ENCODE results near the gene BANK1.

GRCh38 chr4:101993842-101994775 is 203.6 kb downstream of the BANK1 start:
- TF ChIP-seq EZH2 (IDR thresholded peaks at IDR 0.05; ENCODE audit: insufficient read depth, poor library complexity, severe bottlenecking) (no peak), EZH2phosphoT487 (IDR thresholded peaks at IDR 0.05; ENCODE audit: insufficient read depth, low read depth) (no peak)

Data from GM23248 (cell line).